Osteocyte (in vitro differentiated cells): ENCODE results near the gene RYR2. TPM values are rescaled to one million over a fixed set of nuclear protein-coding genes. Genes with fewer than 3 reads are reported as not detected.

Experiments
- DNase-seq: peaks from one replicate; pipeline ENCODE4 v3.0.0; 2021; ENCODE audit warnings: mixed read lengths; ENCODE audit not compliant: unreplicated experiment; ENCODE audit errors: extremely low spot score
- H3K27ac Mint-ChIP-seq: one replicate; pipeline ENCODE4 v1.8.0; 2021; ENCODE audit warnings: mild to moderate bottlenecking, mixed read lengths; ENCODE audit not compliant: unreplicated experiment
- H3K27me3 Mint-ChIP-seq: one replicate; pipeline ENCODE4 v1.8.0; 2021; ENCODE audit warnings: mixed read lengths; ENCODE audit not compliant: unreplicated experiment
- H3K36me3 Mint-ChIP-seq: one replicate; pipeline ENCODE4 v1.8.0; 2021; ENCODE audit warnings: mixed read lengths; ENCODE audit not compliant: unreplicated experiment
- H3K4me1 Mint-ChIP-seq: one replicate; pipeline ENCODE4 v1.8.0; 2021; ENCODE audit warnings: mixed read lengths; ENCODE audit not compliant: unreplicated experiment
- H3K4me3 Mint-ChIP-seq: one replicate; pipeline ENCODE4 v1.8.0; 2021; ENCODE audit warnings: mild to moderate bottlenecking, moderate library complexity, mixed read lengths; ENCODE audit not compliant: unreplicated experiment
- H3K9me3 Mint-ChIP-seq: one replicate; pipeline ENCODE4 v1.8.0; 2021; ENCODE audit warnings: mixed read lengths; ENCODE audit not compliant: unreplicated experiment
- CTCF ChIP-seq: fragments of 200-600 bp; sonication (generic); IDR thresholded peaks from 2 replicates; pipeline ENCODE4 v1.5.0; 2021; ENCODE audit warnings: antibody characterized with exemption, mild to moderate bottlenecking, moderate library complexity
- total RNA-seq: library from RNA; stranded (reverse); gene quantifications from 2 replicates; pipeline ENCODE4 v1.2.1, GENCODE V29; 2021

Gene RYR2
- total RNA-seq, 1 donor from 2014 or later, result 0.03 TPM

DNA sequence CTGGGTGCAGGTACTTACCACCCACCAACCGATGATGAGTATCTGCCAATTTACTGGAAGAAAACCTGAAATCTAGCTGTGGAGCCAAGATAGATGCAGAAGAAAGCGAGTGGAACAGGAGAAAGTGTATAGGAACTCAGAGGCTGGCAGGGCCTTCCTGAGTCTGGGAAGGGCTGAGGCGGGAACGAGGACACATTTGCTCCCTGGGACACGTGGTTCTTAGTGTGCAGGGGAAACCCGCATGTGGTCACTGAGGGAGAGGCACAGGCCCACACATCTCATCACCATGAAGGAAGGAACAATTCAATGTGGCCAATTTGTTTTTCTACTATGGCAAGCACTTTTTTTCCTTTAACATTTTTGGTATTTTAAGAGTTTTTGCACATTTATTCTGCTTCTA is 8.2 kb downstream of the RYR2 start:
- Mint-ChIP-seq H3K27ac (no peak overlapping the region), H3K36me3 (no peaks in the 10 kb centered on the region), H3K9me3 (no peaks in the 10 kb centered on the region)

GRCh38 chr1:237050915-237051314 is 8.9 kb downstream of the RYR2 start:
- DNase-seq, result no peak
- no peaks in the 10 kb centered on the region for H3K9me3 Mint-ChIP-seq
- no peak overlapping the region for H3K27ac Mint-ChIP-seq
- H3K27me3 Mint-ChIP-seq, result peaks cover 12% of the 10 kb centered on the region
- TF ChIP-seq CTCF, result no peak
- H3K36me3 Mint-ChIP-seq, result no peaks in the 10 kb centered on the region
- no peak overlapping the region for H3K4me3 Mint-ChIP-seq
- no peaks in the 10 kb centered on the region for H3K4me1 Mint-ChIP-seq

More for the DNA sequence above, 8.2 kb downstream of the RYR2 start:
- Mint-ChIP-seq H3K27me3 (peaks cover 12% of the 10 kb centered on the region), H3K4me3 (no peak overlapping the region), H3K4me1 (no peaks in the 10 kb centered on the region)
- TF ChIP-seq CTCF, result no peak
- no peak for DNase-seq

- no peak for DNase-seq
- H3K4me3 Mint-ChIP-seq, result no peak overlapping the region
- no peaks in the 10 kb centered on the region for H3K4me1 Mint-ChIP-seq
- no peaks in the 10 kb centered on the region for H3K9me3 Mint-ChIP-seq
- H3K36me3 Mint-ChIP-seq, result no peaks in the 10 kb centered on the region
- H3K27ac Mint-ChIP-seq, result no peak overlapping the region
- TF ChIP-seq CTCF, result no peak
- peaks cover 12% of the 10 kb centered on the region for H3K27me3 Mint-ChIP-seq
Observed at GRCh38 chr1:237054313-237054712, 12.3 kb downstream of the RYR2 start.

- H3K4me1 Mint-ChIP-seq, result no peaks in the 10 kb centered on the region
- no peak overlapping the region for H3K27ac Mint-ChIP-seq
- H3K4me3 Mint-ChIP-seq, result no peak overlapping the region
- H3K36me3 Mint-ChIP-seq, result no peaks in the 10 kb centered on the region
- DNase-seq, result no peak
- H3K27me3 Mint-ChIP-seq, result peaks cover 9% of the 10 kb centered on the region
- H3K9me3 Mint-ChIP-seq, result no peaks in the 10 kb centered on the region
- no peak for TF ChIP-seq CTCF
Observed at GRCh38 chr1:237058470-237058869, 16.5 kb downstream of the RYR2 start.

- Mint-ChIP-seq H3K4me1 (no peaks in the 10 kb centered on the region), H3K36me3 (no peaks in the 10 kb centered on the region), H3K9me3 (no peaks in the 10 kb centered on the region), H3K4me3 (no peak overlapping the region), H3K27me3 (peaks cover 11% of the 10 kb centered on the region), H3K27ac (no peak overlapping the region)
- no peak for DNase-seq
- TF ChIP-seq CTCF, result no peak
Observed at GRCh38 chr1:237059244-237059643, 17.3 kb downstream of the RYR2 start.
